MCF 10A (cell line): ENCODE measurements around the gene NANOS3. TPM values are rescaled to one million over a fixed set of nuclear protein-coding genes. Genes with fewer than 3 reads are reported as not detected.

ENCODE experiments used
- BruUV-seq: library from RNA; stranded (reverse); fragments of 400-500 nt; replicated peaks from 2 replicates; lab custom pipeline; 2021; lab: Mats Ljungman, UMichigan
- CTCF ChIA-PET: fragments of 300-600 bp; sonication (Branson Sonifier 250); formaldehyde crosslinking; extraction: SDS; loops from one replicate; lab custom pipeline; 2021; ENCODE audit warnings: antibody characterized with exemption, inconsistent platforms; lab: Yijun Ruan, JAX
- POLR2A ChIA-PET: fragments of 300-600, 350-650 bp; sonication (Branson Sonifier 250); formaldehyde crosslinking; extraction: SDS; loops from one replicate; lab custom pipeline; 2020; ENCODE audit warnings: antibody characterized with exemption, inconsistent platforms; lab: Yijun Ruan, JAX
- DNase-seq: peaks from one replicate; pipeline ENCODE4 v3.0.0-alpha.2; 2018; ENCODE audit not compliant: unreplicated experiment
- H3K27ac Mint-ChIP-seq: one replicate; pipeline ENCODE4 v1.8.0; 2022; ENCODE audit warnings: mild to moderate bottlenecking, low read depth, mixed read lengths; ENCODE audit not compliant: unreplicated experiment
- H3K27me3 Mint-ChIP-seq: one replicate; pipeline ENCODE4 v1.8.0; 2022; ENCODE audit warnings: mixed read lengths; ENCODE audit not compliant: insufficient read depth, unreplicated experiment
- H3K36me3 Mint-ChIP-seq: one replicate; pipeline ENCODE4 v1.8.0; 2022; ENCODE audit warnings: mild to moderate bottlenecking, moderate library complexity, mixed read lengths; ENCODE audit not compliant: insufficient read depth, unreplicated experiment
- H3K4me1 Mint-ChIP-seq: one replicate; pipeline ENCODE4 v1.8.0; 2022; ENCODE audit warnings: mixed read lengths; ENCODE audit not compliant: insufficient read depth, unreplicated experiment
- H3K4me3 Mint-ChIP-seq: one replicate; pipeline ENCODE4 v1.8.0; 2022; ENCODE audit warnings: mild to moderate bottlenecking, moderate library complexity, mixed read lengths; ENCODE audit not compliant: unreplicated experiment
- H3K9me3 Mint-ChIP-seq: one replicate; pipeline ENCODE4 v1.8.0; 2022; ENCODE audit warnings: mixed read lengths; ENCODE audit not compliant: unreplicated experiment
- intact Hi-C: fragments of 100-400 bp; cut with micrococcal nuclease; formaldehyde crosslinking; loops from 2 replicates; pipeline ENCODE4 v1.14.1; 2022
- total RNA-seq: library from RNA; stranded (reverse); gene quantifications from 2 replicates; pipeline ENCODE4 v1.2.3, GENCODE V29; 2022
- TF ChIP-seq, protein P1 (sequence below): fragments of 200-600 bp; IDR thresholded peaks from one replicate; pipeline ENCODE4 v1.8.0; 2022; ENCODE audit warnings: antibody characterized with exemption, mild to moderate bottlenecking; ENCODE audit not compliant: unreplicated experiment

The NANOS3 gene
- total RNA-seq, 1 experiment from 2014 or later: not detected

DNA sequence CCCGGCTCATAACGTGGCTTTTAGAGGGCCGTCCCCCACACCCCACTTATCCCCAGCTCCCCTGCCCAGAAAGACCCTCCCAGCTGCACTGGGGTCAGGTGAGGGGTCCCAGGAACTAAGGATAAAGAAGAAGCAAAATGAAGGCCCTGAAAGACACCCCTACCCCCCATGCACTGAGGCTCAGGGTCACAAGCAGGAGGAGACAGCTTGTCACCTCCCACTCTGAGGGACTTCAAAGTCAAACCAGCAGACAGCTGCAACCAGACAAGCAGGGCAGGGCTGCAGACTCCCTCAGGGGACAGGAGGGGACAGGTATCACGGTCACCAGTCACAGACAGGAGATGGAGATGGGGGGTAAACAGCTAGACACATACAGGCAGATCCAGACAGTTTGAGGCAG, 6.1 kb upstream of the NANOS3 start:
- H3K27me3 Mint-ChIP-seq: peaks cover 22% of the 10 kb centered on the region
- H3K9me3 Mint-ChIP-seq: no peaks in the 10 kb centered on the region
- intact Hi-C loops: no loop called here
- CTCF ChIA-PET: interaction anchor here (0.5 to 1.5 kb wide), 5 partner anchors 9 to 707 kb away, joined by 3 to 4 read pairs (median 3); no protein-coding TSS in a partner anchor
- peaks cover 7% of the 10 kb centered on the region for H3K36me3 Mint-ChIP-seq
- no peak for DNase-seq
- POLR2A ChIA-PET: no interaction called here
- BruUV-seq: no TSS peak
- no peak overlapping the region for H3K27ac Mint-ChIP-seq
- no peak overlapping the region for H3K4me3 Mint-ChIP-seq
- H3K4me1 Mint-ChIP-seq: no peaks in the 10 kb centered on the region
- TF ChIP-seq, protein P1, sequence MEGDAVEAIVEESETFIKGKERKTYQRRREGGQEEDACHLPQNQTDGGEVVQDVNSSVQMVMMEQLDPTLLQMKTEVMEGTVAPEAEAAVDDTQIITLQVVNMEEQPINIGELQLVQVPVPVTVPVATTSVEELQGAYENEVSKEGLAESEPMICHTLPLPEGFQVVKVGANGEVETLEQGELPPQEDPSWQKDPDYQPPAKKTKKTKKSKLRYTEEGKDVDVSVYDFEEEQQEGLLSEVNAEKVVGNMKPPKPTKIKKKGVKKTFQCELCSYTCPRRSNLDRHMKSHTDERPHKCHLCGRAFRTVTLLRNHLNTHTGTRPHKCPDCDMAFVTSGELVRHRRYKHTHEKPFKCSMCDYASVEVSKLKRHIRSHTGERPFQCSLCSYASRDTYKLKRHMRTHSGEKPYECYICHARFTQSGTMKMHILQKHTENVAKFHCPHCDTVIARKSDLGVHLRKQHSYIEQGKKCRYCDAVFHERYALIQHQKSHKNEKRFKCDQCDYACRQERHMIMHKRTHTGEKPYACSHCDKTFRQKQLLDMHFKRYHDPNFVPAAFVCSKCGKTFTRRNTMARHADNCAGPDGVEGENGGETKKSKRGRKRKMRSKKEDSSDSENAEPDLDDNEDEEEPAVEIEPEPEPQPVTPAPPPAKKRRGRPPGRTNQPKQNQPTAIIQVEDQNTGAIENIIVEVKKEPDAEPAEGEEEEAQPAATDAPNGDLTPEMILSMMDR: no peak

- Mint-ChIP-seq H3K4me1 (no peaks in the 10 kb centered on the region), H3K36me3 (no peaks in the 10 kb centered on the region), H3K27ac (no peak overlapping the region), H3K4me3 (no peak overlapping the region), H3K27me3 (peaks cover 7% of the 10 kb centered on the region), H3K9me3 (no peaks in the 10 kb centered on the region)
- TF ChIP-seq, protein P1: no peak
- no TSS peak for BruUV-seq
- POLR2A ChIA-PET: interaction anchor here (0.7 kb wide), 1 partner anchor 1236 kb away, joined by 3 read pairs; no protein-coding TSS in a partner anchor
- DNase-seq: no peak
- intact Hi-C loops: no loop called here
- CTCF ChIA-PET: no interaction called here
Measured at GRCh38 chr19:13872339-13872694, 4.6 kb upstream of the NANOS3 start.

- H3K4me3 Mint-ChIP-seq: no peak overlapping the region
- POLR2A ChIA-PET: no interaction called here
Measured at GRCh38 chr19:13872695-13873389, 4.1 kb upstream of the NANOS3 start.

GRCh38 chr19:13873834-13874515, 3.0 kb upstream of the NANOS3 start:
- DNase-seq: no peak
- H3K4me3 Mint-ChIP-seq: no peak overlapping the region
- CTCF ChIA-PET: interaction anchor here (0.9 to 1.3 kb wide), 2 partner anchors 12 to 174 kb away, joined by 3 read pairs; no protein-coding TSS in a partner anchor
- no peaks in the 10 kb centered on the region for H3K36me3 Mint-ChIP-seq
- no peaks in the 10 kb centered on the region for H3K4me1 Mint-ChIP-seq
- H3K27ac Mint-ChIP-seq: peak overlapping the region; percentile 39
- intact Hi-C loops: no loop called here
- no peaks in the 10 kb centered on the region for H3K9me3 Mint-ChIP-seq
- no TSS peak for BruUV-seq
- POLR2A ChIA-PET: no interaction called here
- TF ChIP-seq, protein P1: no peak
- no peaks in the 10 kb centered on the region for H3K27me3 Mint-ChIP-seq

More at GRCh38 chr19:13872695-13873389, 4.1 kb upstream of the NANOS3 start:
- BruUV-seq: no TSS peak
- CTCF ChIA-PET: interaction anchor here (0.5 to 1.3 kb wide), 4 partner anchors 8 to 1932 kb away, joined by 3 to 4 read pairs (median 3); no protein-coding TSS in a partner anchor
- no peak for DNase-seq
- Mint-ChIP-seq H3K9me3 (no peaks in the 10 kb centered on the region), H3K4me1 (no peaks in the 10 kb centered on the region), H3K36me3 (no peaks in the 10 kb centered on the region), H3K27me3 (peaks cover 2% of the 10 kb centered on the region), H3K27ac (no peak overlapping the region)
- TF ChIP-seq, protein P1: no peak
- intact Hi-C loops: no loop called here
